Activated CD8-positive, alpha-beta memory T cell treated with anti-CD3 and anti-CD28 coated beads for 4 hours (primary cell): Measurements from ENCODE around the gene TOR4A.
A peak's percentile ranks its signal among the peaks of the same experiment; 100 is the strongest.

Source experiments
- DNase-seq, 2 donors: peaks; one replicate each; pipeline ENCODE4 v3.0.0-alpha.2; 2020; ENCODE audit warnings: low read depth in 2 of 2

TOR4A gene

DNA sequence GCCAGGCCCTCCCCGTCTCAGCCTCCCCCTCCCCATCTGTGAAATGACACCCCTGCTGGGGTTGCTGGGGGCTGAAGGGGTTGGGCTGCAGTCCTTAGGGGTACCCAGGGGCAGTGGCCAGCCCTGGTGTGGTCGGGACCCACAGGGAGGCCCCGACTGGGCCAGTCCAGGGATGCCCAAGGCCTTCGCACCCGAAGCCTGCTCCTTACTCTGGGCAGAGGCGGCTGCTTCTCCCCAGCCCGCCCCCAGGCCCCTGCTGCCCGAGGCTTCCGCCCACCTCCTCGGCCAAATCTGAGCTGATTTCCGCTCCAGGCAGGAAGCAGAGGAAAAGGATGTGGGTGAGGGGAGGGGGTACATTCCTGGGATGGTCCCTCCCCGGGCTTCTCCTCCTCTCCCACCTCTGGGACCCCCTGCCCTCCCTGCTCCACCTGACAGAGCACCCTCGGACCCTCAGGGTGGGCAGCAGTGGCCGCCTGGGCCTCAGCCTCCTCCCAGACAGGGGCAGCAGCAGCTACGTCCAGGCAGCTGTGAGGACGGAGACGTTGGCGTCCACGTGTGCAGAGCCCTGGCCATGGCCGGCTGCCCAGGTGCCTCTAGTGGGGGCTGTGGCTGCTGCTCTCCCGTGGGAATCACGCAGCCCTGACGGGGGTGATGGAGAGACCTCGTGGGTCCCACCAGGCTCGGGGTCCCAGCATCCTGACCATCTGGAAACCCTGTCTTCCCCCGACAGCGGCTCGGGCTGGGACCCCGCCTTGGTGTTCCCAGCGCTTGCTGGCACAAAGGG, 28.7 kb downstream of the TOR4A start:
- no peak for DNase-seq

DNA sequence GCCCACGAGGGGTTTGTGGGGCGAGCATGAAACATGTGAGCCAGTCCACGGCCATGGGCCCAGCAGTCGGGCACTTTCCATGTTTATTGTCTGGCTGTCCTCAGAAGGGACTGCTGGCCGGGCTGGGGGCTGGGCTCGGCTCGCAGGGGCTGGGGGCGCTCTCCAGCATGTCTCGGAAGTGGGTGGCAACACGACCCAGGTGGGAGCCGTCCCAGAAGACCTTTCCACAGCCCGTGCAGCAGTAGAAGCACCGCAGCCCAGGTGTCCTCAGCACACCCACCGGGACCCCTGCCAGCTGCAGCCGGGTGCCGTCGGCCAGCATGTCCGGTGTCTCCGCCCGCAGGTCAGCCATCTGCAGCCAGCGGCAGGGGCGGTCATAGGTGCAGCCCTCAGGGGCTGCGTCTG, 29.3 kb downstream of the TOR4A start:
- DNase-seq = no peak

DNA sequence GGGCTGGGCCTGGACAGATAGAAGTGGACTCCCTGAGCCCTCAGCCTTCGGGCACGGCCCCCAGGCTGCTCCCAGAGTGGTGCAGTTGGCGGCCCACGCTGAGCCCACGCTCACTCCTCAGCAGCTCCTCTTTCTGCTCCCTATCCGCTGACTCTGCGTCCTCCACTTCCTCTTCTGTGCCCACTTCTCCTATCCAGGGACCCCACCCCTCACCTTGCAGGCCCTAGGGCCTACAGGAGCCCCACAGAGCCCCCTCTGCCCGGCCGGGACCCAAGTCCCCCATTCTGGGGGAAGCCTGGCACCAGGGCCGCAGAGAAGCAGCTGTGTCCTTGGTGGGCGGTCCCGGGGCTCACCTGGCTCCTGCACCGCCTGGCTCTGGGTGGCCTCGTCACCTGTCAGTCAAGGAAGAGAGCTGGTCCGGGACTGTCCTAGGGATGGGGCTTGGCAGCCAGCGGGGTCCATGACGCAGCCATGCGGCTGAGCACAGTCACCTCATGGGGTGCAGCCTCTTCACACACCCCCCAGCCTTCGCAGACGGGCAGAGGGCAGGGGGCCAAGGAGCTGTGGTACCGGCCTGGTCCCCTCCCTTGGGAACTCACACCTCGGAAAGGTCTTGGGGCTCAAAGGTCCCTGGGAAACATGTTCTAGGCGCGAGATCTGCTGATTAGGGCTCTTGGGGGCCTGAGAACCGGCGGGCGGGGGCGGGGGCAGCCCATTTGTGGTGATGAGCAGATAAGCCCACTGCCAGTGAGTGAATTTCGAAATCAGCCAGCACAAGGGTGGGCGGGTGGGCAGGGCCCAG, 29.9 kb downstream of the TOR4A start:
- no peak for DNase-seq

GRCh38 chr9:137308057-137308619, 30.6 kb downstream of the TOR4A start:
- no peak for DNase-seq

- no peak for DNase-seq
Observed at GRCh38 chr9:137309368-137310188, 32.1 kb downstream of the TOR4A start.

GRCh38 chr9:137310189-137311052, 32.9 kb downstream of the TOR4A start:
- no peak for DNase-seq

GRCh38 chr9:137311171-137311985, 33.9 kb downstream of the TOR4A start:
- DNase-seq = peak in 1 of 2 donors; percentile 19

GRCh38 chr9:137311986-137312851, 34.7 kb downstream of the TOR4A start:
- DNase-seq = no peak

DNA sequence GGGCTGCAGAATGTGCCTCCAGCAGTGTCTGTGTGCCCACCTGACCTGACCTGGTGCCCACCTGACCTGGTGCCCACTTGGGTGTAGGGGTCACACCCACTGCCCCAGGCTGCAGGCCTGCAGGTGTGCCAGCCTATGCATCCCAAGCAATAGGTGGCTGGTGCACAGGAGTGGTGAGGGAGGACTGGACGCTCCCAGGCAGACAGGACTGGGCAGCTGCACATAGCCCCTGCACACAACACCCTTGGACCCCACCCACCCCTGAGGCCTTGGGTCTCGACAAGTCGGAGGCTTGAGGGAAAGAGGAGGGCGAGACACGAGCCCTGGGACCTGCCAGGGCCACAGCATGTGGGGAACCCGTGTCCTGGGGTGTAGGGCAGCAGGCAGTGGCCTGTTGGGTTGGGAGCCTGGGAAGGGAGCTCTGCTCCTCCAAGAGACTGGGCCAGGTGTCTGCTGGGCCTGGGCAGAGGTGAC, 35.4 kb downstream of the TOR4A start:
- no peak for DNase-seq

- DNase-seq = no peak
Observed at GRCh38 chr9:137313326-137313936, 35.9 kb downstream of the TOR4A start.

- no peak for DNase-seq
Observed at GRCh38 chr9:137313956-137314560, 36.5 kb downstream of the TOR4A start.

- no peak for DNase-seq
Observed at GRCh38 chr9:137314561-137315560, 37.3 kb downstream of the TOR4A start.

DNA sequence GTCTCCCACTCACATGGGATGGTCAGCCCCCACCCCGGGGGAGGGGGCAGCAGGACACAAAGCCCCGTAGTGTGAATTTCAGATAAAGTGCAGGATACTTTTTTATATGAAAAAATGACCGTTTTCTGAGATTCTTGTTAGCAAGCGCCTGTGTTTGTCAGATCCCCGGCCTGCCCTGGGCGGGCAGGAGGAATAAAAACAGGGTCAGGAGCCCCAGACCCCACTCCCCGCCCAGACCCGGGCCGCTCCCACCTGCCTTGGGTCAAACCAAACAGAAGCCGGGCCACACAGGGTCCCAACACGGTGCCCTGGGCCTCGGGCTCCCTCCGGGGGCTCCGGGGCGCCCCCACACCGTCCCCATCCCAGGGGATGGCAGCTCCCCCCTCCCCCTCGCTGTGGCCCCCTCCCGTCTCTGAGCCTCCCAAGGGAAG, 38.1 kb downstream of the TOR4A start:
- DNase-seq = no peak

DNA sequence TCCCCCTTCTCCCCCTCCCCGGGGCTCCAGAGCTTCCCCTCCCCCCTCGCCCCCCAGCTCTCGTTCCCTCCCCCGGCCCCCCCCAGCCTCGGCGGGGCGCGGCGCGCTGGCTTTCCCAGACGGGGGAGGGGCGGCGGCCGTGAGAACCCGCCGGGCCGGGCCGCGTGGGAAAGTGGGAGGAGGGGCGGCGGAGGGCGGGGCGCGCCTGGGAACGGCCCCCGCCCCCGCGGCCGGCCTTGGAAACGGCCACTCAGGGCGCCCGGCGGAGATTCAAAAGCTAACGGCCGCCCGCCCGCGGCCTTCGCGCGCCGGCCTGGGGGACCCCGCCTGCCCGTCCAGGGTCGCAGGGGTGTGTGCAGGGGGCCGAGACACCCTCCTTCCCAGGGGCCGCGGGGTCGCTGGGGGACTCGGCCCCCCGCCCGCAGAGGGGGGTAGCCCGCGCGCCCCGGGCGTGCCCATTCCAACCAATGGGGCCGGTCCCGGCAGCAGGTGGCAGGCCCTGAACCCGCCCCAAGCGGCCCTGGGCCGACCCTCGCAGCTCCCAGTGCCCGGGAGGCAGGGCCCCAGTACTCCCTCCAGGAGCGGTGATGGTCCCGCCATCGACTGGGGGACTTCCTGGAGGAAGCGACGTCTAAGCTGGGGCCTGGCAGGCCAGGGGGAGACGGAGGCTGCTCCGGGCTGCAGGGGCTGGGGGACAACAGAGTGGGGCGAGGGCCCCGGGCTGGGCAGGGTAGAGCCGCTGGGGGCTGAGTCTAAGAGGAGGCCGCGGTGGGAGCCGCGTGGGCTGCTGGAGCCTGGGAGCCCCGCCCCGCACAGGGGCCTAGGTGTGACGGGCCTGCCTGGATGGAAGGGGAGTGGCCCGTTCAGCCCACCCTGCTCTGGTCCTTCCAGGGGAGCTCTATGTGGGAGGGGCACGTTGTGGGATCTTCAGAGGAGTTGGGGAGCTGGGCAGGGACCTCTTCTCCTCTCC, 38.8 kb downstream of the TOR4A start:
- DNase-seq = no peak

DNA sequence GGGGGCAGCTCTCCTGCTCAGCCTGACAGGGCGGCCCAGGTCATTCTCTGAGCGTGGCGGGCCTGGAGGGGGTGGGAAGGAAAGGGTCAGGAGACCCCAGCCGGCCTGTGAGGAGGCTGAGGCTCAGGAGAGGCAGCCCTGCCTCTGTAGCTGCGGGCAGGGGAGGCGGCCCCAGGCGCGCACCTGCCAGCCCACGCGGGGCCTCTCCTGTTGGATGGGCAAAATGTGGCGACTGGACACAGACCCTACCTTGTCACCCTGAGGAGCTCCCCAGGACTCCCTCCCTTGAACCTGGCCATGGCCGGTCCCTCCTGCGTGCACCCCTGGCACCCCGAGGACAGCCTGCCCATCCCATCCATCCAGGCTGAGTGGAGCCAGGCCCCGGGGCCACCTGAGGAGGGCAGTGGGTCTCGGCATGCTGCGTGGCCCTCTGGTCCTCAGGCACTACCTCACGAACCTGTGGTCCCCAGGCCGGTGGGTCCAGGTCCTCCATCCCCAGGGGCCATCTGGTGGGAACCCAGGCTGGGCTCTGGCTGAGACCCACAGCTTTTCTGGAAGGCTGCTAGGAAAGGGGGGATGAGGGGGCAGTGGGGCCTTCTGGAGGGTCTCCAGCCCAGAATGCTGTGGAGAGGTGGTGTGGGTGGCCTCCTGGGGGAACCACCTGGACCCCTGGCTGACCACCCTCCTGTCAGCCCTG, 39.6 kb downstream of the TOR4A start:
- DNase-seq = no peak
